Measurements from ENCODE around the gene ATP4B.

ATP4B gene

GRCh38 chr13:113663934-113664333, 5.9 kb upstream of the ATP4B start:
- TF ChIP-seq CTCF (IDR thresholded peaks at IDR 0.05; ENCODE audit: insufficient read depth, low read depth, low read length, missing control alignments) = no peak
- no peak overlapping the region for H3K4me3 ChIP-seq (ENCODE audit: low read length)
- no peak for DNase-seq (ENCODE audit: low read depth)

DNA sequence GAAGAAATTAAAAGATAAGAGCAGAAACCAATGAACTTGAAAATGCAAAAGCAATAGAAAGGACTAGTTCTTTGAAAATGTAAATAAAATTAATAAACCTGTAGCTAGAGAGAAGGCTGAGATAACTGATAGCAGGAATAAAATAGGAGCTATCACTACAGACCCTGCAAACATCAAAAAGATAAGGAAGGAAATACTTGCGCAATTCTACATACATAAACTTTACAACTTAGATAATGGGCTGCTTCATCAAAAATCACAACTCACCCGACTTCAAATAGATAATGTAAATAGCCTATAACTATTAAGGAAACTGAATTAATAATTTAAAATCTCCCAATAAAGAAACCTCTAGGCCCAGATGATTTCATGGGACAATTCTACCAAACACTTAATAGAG, 3.5 kb upstream of the ATP4B start:
- H3K4me3 ChIP-seq (ENCODE audit: low read length) = no peak overlapping the region
- no peak for TF ChIP-seq CTCF (IDR thresholded peaks at IDR 0.05; ENCODE audit: insufficient read depth, low read depth, low read length, missing control alignments)
- no peak for DNase-seq (ENCODE audit: low read depth)

DNA sequence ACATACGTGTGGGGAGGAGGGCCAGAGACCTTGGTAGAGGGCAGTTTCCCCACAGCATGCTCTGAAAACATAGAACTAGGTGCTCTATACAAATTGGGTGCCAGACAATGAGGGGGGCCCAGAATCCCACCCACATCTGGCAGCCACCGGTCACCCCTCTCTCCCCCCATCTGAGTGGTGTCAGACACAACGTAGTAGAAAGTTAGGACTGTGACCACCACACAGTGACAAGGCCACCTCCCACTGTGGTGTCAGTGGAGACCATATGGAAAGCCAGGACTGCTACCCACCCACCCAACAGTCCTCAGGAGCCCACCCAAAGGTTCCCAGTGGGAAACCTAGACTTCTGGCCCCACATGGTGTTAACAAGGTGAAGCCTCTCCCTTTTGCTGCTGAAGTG, 2.1 kb upstream of the ATP4B start:
- no peak for DNase-seq (ENCODE audit: low read depth)
- no peak for TF ChIP-seq CTCF (IDR thresholded peaks at IDR 0.05; ENCODE audit: insufficient read depth, low read depth, low read length, missing control alignments)
- H3K4me3 ChIP-seq (ENCODE audit: low read length) = no peak overlapping the region

GRCh38 chr13:113659337-113659736, 1.3 kb upstream of the ATP4B start:
- no peak overlapping the region for H3K4me3 ChIP-seq (ENCODE audit: low read length)
- TF ChIP-seq CTCF (IDR thresholded peaks at IDR 0.05; ENCODE audit: insufficient read depth, low read depth, low read length, missing control alignments) = no peak
- DNase-seq (ENCODE audit: low read depth) = no peak

DNA sequence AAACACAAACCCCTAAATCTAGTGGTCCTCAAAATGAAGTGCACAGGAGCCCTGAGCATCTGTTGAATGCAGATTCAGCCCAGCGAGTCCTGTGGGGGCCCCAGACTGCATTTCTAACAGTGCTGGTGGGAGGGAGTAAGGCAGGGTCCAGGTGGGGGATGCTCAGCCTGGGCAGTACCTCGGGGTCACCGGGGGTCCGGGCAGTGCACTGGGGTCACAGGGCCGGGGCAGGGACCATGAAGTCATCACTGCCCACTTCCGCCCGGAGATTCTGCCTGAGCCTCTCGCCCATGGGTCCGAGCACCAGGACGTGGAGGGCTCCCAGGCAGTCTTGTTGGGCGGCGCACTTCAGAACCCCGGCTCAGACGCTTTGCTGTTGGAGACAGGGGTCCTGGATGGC, 838 bp upstream of the ATP4B start:
- DNase-seq (ENCODE audit: low read depth) = no peak
- H3K4me3 ChIP-seq (ENCODE audit: low read length) = no peak overlapping the region
- no peak for TF ChIP-seq CTCF (IDR thresholded peaks at IDR 0.05; ENCODE audit: insufficient read depth, low read depth, low read length, missing control alignments)

DNA sequence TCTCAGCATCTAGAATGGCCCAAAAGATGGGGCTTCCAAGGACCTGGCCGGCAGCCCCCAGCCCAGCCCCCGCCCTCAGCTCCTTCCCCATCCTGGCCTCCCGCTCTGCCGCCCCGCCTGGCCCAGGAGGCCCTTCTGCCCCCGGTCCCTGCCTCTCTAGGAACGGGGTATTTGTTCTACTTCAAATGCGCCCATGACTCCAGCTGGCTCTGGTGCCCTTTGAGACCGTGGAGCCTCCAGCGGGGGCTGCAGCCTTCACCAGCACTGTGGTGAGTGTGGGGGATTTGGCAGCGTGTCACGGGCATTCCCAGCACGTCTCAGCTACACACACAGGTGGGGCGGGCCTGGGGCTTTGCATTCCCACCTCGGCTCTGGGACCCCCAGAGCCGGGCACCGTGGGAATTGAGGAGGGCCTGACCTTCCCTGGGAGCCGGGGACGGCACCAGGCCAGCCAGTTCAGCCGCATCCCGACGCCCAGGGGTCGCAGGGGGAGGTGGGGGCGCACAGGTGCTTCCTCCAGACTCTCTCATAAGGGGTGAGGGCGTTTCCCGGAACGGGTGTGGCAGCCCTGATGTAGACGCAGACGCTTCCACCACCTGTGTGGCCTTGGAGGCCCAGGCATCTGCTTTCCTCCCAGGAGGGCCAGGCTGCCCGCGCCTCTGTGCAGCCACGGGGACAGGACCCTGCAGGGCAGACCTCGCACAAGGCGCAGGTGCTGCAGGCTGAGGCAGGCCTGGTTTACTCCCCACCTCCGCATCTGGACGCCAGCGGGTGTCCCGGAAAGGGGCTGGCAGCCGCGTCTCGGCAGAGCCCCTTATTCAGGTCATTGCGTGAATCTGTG, 947 bp downstream of the ATP4B start:
- H3K4me3 ChIP-seq (ENCODE audit: low read length) = no peak overlapping the region
- no peak for TF ChIP-seq CTCF (IDR thresholded peaks at IDR 0.05; ENCODE audit: insufficient read depth, low read depth, low read length, missing control alignments)
- no peak for DNase-seq (ENCODE audit: low read depth)

Data from epithelial cell of esophagus (primary cell).